Mesendoderm (in vitro differentiated cells): ENCODE results near the gene PYY.
"Not testable (repeated sequence)": the region's sequence is repeated elsewhere in the genome, so short reads cannot be mapped to it uniquely, and the experiment has no call there.

ENCODE experiments used
- DNase-seq: peaks from one replicate; pipeline ENCODE4 v3.0.0; 2013
- H2AK5ac ChIP-seq: 2 replicates; pipeline ENCODE4 v1.6.1; 2013; ENCODE audit warnings: low read length, inconsistent platforms
- H2BK120ac ChIP-seq: 2 replicates; pipeline ENCODE4 v1.6.1; 2013; ENCODE audit warnings: low read depth, mild to moderate bottlenecking, low read length, moderate library complexity, mixed read lengths
- H2BK15ac ChIP-seq: replicated peaks from 2 replicates; pipeline ENCODE4 v1.6.1; 2013; ENCODE audit warnings: low read depth, mild to moderate bottlenecking, moderate library complexity
- H2BK5ac ChIP-seq: 2 replicates; pipeline ENCODE4 v1.6.1; 2013; ENCODE audit warnings: low read length, inconsistent platforms
- H3K18ac ChIP-seq: 2 replicates; pipeline ENCODE4 v1.6.1; 2013; ENCODE audit warnings: mild to moderate bottlenecking, low read length, mixed read lengths
- H3K23ac ChIP-seq: one replicate; pipeline ENCODE4 v1.6.1; 2013; ENCODE audit warnings: low read length
- H3K27ac ChIP-seq: 2 replicates; pipeline ENCODE4 v1.5.1; 2013; ENCODE audit warnings: low read depth, mild to moderate bottlenecking, inconsistent platforms, low read length, moderate library complexity
- H3K27me3 ChIP-seq: 2 replicates; pipeline ENCODE4 v1.6.1; 2013; ENCODE audit warnings: low read length, control low read depth, mild to moderate bottlenecking, inconsistent platforms; ENCODE audit not compliant: insufficient read depth, poor library complexity
- H3K36me3 ChIP-seq: 2 replicates; pipeline ENCODE4 v1.6.1; 2013; ENCODE audit warnings: low read length, inconsistent platforms; ENCODE audit not compliant: control insufficient read depth, insufficient read depth
- H3K4ac ChIP-seq: one replicate; pipeline ENCODE4 v1.6.1; 2013; ENCODE audit warnings: low read depth, mild to moderate bottlenecking, low read length, moderate library complexity
- H3K4me1 ChIP-seq: 2 replicates; pipeline ENCODE4 v1.6.1; 2013; ENCODE audit warnings: low read depth, low read length, inconsistent platforms; ENCODE audit not compliant: control insufficient read depth
- H3K4me2 ChIP-seq: 2 replicates; pipeline ENCODE4 v1.6.1; 2013; ENCODE audit warnings: low read length
- H3K4me3 ChIP-seq: 2 replicates; pipeline ENCODE4 v1.5.1; 2013; ENCODE audit warnings: mild to moderate bottlenecking, low read length
- H3K56ac ChIP-seq: one replicate; pipeline ENCODE4 v1.6.1; 2013; ENCODE audit warnings: low read length
- H3K79me1 ChIP-seq: 2 replicates; pipeline ENCODE4 v1.6.1; 2013; ENCODE audit warnings: low read length, inconsistent platforms
- H3K79me2 ChIP-seq: 2 replicates; pipeline ENCODE4 v1.6.1; 2013; ENCODE audit warnings: mild to moderate bottlenecking, low read length; ENCODE audit not compliant: control insufficient read depth, insufficient read depth
- H3K9ac ChIP-seq: 2 replicates; pipeline ENCODE4 v1.6.1; 2013; ENCODE audit warnings: low read length, inconsistent platforms
- H4K5ac ChIP-seq: one replicate; pipeline ENCODE4 v1.6.1; 2013; ENCODE audit warnings: low read length
- H4K8ac ChIP-seq: one replicate; pipeline ENCODE4 v1.6.1; 2013; ENCODE audit warnings: low read depth, mild to moderate bottlenecking, control low read depth, low read length, moderate library complexity
- WGBS: extraction: QIAGEN DNeasy Blood & Tissue Kit; methylation state at CpG from one replicate; pipeline ENCODE4 v1.1.7; 2013; ENCODE audit warnings: low lambda C conversion rate, missing lambda C conversion rate; ENCODE audit not compliant: insufficient coverage; ENCODE audit errors: extremely low coverage; 5-methylcytosine and 5-hydroxymethylcytosine counted together

Gene PYY

DNA sequence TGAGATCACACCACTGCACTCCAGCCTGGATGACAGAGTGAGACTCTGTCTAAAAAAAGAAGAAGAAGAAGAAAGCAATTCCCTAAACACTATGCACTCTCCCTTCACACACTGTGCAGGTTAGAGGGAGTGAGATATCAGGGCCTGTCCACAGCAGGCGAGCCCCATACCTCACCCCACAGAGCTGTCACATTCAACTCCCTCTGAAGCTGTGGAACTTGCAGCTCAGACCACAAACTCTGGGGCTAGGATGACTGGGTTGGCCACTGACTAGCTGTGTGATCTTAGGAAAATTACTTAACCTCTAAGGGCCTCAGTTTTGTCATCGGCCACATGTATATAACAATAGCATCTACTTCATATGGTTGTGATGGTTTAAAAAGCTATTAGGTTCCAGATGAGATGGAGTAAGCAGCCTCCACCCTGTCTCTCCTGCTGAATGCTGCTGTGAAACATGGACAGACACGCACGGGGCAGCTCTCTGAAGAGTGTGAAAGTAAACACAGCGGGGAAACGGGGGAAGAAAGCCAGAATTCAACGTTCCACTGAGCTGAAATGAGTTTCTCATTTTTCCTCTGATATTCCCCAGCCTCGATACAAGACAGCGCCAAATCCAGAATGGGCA, 13.6 kb upstream of the PYY start:
- no peak overlapping the region for H3K27ac ChIP-seq
- no peak overlapping the region for H2BK15ac ChIP-seq
- no peak overlapping the region for H3K4me3 ChIP-seq
- no CpG with 5 or more reads among the region's 9 CpGs for WGBS
- no peak overlapping the region for H2BK120ac ChIP-seq
- no peak overlapping the region for H3K4me2 ChIP-seq
- H3K79me2 ChIP-seq = no peaks in the 10 kb centered on the region
- H2BK5ac ChIP-seq = no peak overlapping the region
- no peak overlapping the region for H2AK5ac ChIP-seq
- no peaks in the 10 kb centered on the region for H3K36me3 ChIP-seq
- H3K79me1 ChIP-seq = no peaks in the 10 kb centered on the region
- H3K18ac ChIP-seq = no peak overlapping the region
- H3K23ac ChIP-seq = no peak overlapping the region
- H3K56ac ChIP-seq = no peak overlapping the region
- no peak overlapping the region for H3K9ac ChIP-seq
- no peaks in the 10 kb centered on the region for H3K27me3 ChIP-seq
- no peak overlapping the region for H4K5ac ChIP-seq
- H4K8ac ChIP-seq = no peak overlapping the region
- H3K4me1 ChIP-seq = no peaks in the 10 kb centered on the region
- no peak overlapping the region for H3K4ac ChIP-seq
- no peak for DNase-seq

DNA sequence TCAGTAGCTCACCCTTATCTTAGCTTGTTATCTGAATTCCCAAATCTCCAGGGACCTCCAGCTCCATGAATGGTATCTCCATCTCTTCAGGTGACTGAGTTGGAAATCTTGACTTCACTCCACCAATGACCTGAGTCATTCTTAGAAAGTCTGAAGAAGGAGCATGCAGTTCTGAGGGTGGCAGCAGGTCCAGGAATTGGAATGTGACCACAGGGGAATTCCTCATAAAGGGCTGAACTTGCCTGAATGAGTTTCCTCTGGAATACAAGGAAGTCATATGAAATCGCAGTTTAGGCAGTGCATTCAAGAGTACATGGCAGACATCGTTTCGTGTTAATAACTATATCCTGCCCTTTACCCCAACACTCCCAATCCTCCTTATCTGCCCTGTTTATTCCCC, 12.5 kb upstream of the PYY start:
- H2BK15ac ChIP-seq = no peak overlapping the region
- no peak overlapping the region for H3K4ac ChIP-seq
- no peaks in the 10 kb centered on the region for H3K4me1 ChIP-seq
- no CpG with 5 or more reads among the region's 3 CpGs for WGBS
- H3K56ac ChIP-seq = no peak overlapping the region
- H3K9ac ChIP-seq = no peak overlapping the region
- H2BK5ac ChIP-seq = no peak overlapping the region
- H4K5ac ChIP-seq = no peak overlapping the region
- no peaks in the 10 kb centered on the region for H3K36me3 ChIP-seq
- H4K8ac ChIP-seq = no peak overlapping the region
- no peaks in the 10 kb centered on the region for H3K27me3 ChIP-seq
- H2BK120ac ChIP-seq = no peak overlapping the region
- no peak overlapping the region for H3K4me3 ChIP-seq
- H3K4me2 ChIP-seq = no peak overlapping the region
- H3K79me2 ChIP-seq = no peaks in the 10 kb centered on the region
- H2AK5ac ChIP-seq = no peak overlapping the region
- no peak overlapping the region for H3K23ac ChIP-seq
- H3K27ac ChIP-seq = no peak overlapping the region
- no peak for DNase-seq
- H3K18ac ChIP-seq = no peak overlapping the region
- no peaks in the 10 kb centered on the region for H3K79me1 ChIP-seq

DNA sequence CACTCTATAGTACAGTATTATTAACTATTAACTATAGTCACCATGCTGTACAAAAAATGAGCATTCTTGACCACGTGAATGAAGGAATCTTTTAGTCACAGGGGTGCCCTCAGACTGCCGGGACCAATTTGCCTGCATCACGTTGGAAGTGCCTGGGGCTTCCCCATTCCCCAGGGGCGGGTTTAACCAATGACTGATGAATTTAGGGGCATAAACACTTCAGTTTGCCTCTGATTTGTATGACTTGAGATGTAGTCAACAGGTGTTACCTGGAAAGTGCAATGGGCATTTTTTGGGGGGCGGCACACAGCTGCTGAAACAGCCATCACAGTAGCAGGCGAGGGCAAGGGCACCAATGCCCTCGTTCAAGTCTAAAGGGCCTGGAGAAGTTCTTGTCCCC, 8.7 kb upstream of the PYY start:
- Histone ChIP-seq H3K56ac (no peak overlapping the region), H3K23ac (no peak overlapping the region), H3K79me2 (no peaks in the 10 kb centered on the region), H3K4me2 (no peak overlapping the region), H4K5ac (no peak overlapping the region), H2AK5ac (no peak overlapping the region), H4K8ac (no peak overlapping the region), H3K18ac (no peak overlapping the region), H3K9ac (no peak overlapping the region), H3K4me1 (no peaks in the 10 kb centered on the region), H3K4ac (no peak overlapping the region), H3K27me3 (no peaks in the 10 kb centered on the region), H3K36me3 (no peaks in the 10 kb centered on the region), H3K4me3 (no peak overlapping the region), H3K79me1 (no peaks in the 10 kb centered on the region), H3K27ac (no peak overlapping the region), H2BK5ac (no peak overlapping the region), H2BK120ac (no peak overlapping the region), H2BK15ac (no peak overlapping the region)
- DNase-seq = no peak
- WGBS = no CpG with 5 or more reads among the region's 7 CpGs

DNA sequence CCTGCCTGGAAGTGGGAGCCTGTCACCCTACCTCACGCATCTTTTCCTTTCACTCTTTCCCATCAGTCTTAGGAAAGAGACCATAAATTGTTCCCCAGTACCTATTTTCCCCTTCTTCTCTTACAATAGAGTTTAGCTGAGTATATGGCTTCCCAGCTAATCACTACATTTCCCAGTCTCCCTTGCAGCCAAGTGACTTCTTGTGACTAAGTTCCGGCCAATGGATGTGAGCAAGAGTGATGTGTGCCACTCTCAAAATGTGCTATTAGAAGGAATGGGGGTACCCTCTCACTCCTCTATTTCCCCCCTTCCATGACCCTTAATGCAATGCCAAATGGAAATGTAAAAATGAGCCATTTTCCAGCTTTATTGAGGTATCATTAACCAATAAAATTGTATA, 8.2 kb upstream of the PYY start:
- Histone ChIP-seq H3K4ac (no peak overlapping the region), H3K79me2 (no peaks in the 10 kb centered on the region), H3K4me1 (no peaks in the 10 kb centered on the region), H4K8ac (no peak overlapping the region), H2BK120ac (no peak overlapping the region), H3K4me2 (no peak overlapping the region), H3K27ac (no peak overlapping the region), H3K4me3 (no peak overlapping the region), H2BK15ac (no peak overlapping the region), H3K23ac (no peak overlapping the region), H3K79me1 (no peaks in the 10 kb centered on the region), H3K18ac (no peak overlapping the region), H3K36me3 (no peaks in the 10 kb centered on the region), H3K56ac (no peak overlapping the region), H3K9ac (no peak overlapping the region), H2AK5ac (no peak overlapping the region), H3K27me3 (no peaks in the 10 kb centered on the region), H4K5ac (no peak overlapping the region), H2BK5ac (no peak overlapping the region)
- DNase-seq = no peak
- WGBS = no CpG with 5 or more reads among the region's 2 CpGs

DNA sequence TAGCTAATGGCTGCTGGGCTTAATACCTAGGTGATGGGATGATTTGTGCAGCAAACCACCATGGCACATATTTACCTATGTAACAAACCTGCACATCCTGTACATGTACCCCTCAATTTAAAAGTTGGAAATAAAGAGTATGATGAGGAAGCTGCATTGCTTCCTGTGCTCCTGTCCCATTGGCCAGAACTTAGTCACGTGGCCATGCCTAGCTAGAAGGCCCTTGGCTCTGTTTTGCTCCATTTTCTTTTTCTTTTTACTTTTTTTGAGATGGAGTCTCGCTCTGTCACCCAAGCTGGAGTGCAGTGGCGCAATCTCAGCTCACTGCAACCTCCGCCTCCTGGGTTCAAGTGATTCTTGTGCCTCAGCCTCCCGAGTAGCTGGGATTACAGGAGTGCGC, 7.6 kb upstream of the PYY start:
- H3K36me3 ChIP-seq, H4K8ac ChIP-seq, H3K27ac ChIP-seq, H3K9ac ChIP-seq, H3K4me3 ChIP-seq, H3K79me2 ChIP-seq, H3K18ac ChIP-seq, H3K4me1 ChIP-seq, H3K56ac ChIP-seq, H4K5ac ChIP-seq, H3K79me1 ChIP-seq, H3K27me3 ChIP-seq, DNase-seq, H2BK120ac ChIP-seq, H3K23ac ChIP-seq, H3K4me2 ChIP-seq, H3K4ac ChIP-seq, H2BK5ac ChIP-seq, H2BK15ac ChIP-seq, H2AK5ac ChIP-seq: not testable (repeated sequence)
- WGBS = no CpG with 5 or more reads among the region's 6 CpGs

DNA sequence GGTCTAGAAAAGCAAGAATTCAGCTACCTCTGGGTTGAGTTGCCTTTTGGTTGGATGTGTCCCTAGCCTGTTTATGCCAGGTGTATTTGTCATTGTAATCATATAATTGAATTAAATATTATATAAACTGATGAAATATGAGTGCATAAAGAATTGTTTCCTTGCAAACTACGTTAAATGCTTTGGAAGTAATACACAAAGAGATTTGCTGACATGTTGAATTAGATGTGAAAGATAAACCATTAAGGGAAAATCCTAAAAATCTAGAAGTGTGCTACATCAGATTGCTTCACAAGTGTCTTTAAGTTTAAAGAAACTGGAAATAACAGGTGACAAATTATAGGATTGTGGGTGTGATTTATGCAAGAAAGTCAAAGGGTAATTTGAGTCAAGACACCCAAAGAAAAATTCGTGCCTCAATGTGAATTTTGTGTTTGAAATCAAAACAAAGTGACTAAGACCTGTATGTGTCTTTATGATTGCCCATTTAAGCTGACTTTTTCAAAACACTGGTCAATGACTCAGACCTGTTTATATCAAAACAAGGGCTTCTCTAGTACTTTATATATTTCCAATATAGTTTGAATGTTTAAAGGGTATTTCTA, 5.1 kb upstream of the PYY start:
- no peaks in the 10 kb centered on the region for H3K36me3 ChIP-seq
- no peak overlapping the region for H3K27ac ChIP-seq
- no peaks in the 10 kb centered on the region for H3K79me2 ChIP-seq
- WGBS = no CpG with 5 or more reads among the region's 2 CpGs
- DNase-seq = no peak
- H3K4me2 ChIP-seq = no peak overlapping the region
- H4K5ac ChIP-seq = no peak overlapping the region
- no peak overlapping the region for H2BK5ac ChIP-seq
- no peaks in the 10 kb centered on the region for H3K79me1 ChIP-seq
- H3K27me3 ChIP-seq = no peaks in the 10 kb centered on the region
- H2BK120ac ChIP-seq = no peak overlapping the region
- no peak overlapping the region for H3K23ac ChIP-seq
- no peak overlapping the region for H2AK5ac ChIP-seq
- H3K9ac ChIP-seq = no peak overlapping the region
- H3K56ac ChIP-seq = no peak overlapping the region
- no peak overlapping the region for H2BK15ac ChIP-seq
- no peak overlapping the region for H3K4me3 ChIP-seq
- no peak overlapping the region for H3K4ac ChIP-seq
- no peaks in the 10 kb centered on the region for H3K4me1 ChIP-seq
- H3K18ac ChIP-seq = no peak overlapping the region
- H4K8ac ChIP-seq = no peak overlapping the region
